Inflammatory macrophage treated with lipopolysaccharide for 1 hour (primary cell): ENCODE measurements around the gene PIGC.

Experiments used
- DNase-seq, 2 donors: peaks; one replicate each; pipeline ENCODE4 v3.0.0-alpha.2; 2020 to 2022

Gene PIGC

GRCh38 chr1:172397221-172397620 is 46.6 kb downstream of the PIGC start:
- DNase-seq = no peak

DNA sequence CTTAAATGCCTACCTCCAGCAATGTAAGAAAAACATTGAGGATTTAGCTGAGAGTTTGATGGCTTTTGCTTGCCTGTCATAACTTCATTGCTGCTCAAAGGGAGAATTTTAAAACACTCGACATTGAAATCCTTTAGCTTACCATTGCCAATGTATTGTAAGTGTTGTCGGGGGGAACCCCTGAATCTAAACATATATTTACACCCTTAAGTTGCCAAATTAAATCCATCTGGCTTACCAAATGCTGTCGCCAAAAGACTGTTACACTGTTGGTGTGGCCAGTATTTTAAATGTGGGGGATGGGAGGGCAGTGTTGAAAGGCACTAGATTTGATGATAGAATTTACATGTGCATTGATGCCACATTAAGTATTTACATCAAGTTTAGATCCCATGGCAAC is 48.3 kb downstream of the PIGC start:
- no peak for DNase-seq

DNA sequence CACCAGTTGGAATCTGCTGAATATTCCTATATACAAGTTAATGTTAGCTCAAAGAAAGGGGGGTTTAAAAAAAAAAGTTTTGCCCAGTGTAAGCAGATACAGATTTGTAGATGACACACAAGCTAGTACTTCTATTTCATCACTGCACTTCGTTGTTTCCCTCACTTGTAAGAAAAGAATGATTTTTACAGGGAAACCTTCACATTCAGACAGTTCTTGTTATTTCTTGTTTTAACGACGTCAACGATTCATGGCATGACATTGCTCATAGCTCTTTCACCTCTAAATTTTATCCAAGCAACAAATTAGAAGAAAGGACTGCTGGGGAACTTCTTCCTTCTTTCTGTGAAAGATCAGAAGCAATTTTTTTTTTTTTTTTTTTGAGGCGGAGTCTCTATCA is 49.1 kb downstream of the PIGC start:
- no peak for DNase-seq

DNA sequence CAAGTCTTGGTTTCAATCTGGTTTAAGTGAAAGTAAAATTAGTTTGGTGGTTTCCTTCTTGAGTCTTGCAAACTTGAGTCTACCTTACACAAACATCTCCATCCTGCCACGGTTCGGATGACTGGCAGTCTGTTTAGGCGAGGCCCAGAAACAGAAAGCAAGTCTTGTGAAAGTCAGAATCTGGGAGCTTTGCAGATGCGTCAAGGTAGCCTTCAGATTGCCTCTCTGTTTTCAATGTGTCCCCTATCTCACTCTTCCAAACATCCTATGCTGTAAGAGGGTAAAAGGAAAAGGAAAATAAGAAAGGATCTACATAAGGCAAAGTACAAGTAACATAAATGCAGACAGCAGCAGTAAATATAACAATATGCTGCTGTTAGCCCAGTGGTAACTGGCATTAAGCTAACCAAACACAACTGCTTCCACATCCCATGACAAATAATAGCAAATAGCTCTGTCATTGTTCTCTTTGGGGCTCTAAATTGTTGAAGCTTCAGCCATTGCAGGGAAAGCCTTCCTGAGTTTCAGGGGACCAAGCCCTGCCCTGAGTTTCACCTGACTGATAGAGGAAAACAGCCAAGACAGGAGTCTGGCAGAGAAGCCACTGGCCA is 49.6 kb downstream of the PIGC start:
- DNase-seq = peak; percentile 37 to 76

GRCh38 chr1:172393354-172393753 is 50.5 kb downstream of the PIGC start:
- peak; percentile 40 to 91 for DNase-seq

DNA sequence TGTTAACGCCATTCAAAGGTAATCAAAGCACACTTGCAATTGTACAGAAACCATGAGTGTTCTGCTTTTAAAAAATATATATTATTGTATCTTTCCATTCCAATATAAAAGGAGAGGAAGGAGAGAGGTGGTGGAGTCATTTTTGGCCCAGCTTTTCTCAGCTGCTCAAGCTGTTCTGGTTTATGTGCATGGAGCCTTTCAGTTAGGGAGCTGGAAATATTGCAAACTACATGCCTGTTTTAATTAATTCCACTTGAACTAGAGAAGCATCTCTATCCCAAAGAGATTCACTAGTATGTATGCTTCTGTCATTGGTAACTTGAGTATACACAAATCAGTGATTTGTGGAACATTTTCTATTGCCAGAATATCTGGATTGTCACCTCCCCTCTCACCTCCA is 51.9 kb downstream of the PIGC start:
- DNase-seq = no peak
